ENCODE measurements around the gene MOK.
"Not testable (repeated sequence)": the region's sequence is repeated elsewhere in the genome, so short reads cannot be mapped to it uniquely, and the experiment has no call there.

MOK gene

DNA sequence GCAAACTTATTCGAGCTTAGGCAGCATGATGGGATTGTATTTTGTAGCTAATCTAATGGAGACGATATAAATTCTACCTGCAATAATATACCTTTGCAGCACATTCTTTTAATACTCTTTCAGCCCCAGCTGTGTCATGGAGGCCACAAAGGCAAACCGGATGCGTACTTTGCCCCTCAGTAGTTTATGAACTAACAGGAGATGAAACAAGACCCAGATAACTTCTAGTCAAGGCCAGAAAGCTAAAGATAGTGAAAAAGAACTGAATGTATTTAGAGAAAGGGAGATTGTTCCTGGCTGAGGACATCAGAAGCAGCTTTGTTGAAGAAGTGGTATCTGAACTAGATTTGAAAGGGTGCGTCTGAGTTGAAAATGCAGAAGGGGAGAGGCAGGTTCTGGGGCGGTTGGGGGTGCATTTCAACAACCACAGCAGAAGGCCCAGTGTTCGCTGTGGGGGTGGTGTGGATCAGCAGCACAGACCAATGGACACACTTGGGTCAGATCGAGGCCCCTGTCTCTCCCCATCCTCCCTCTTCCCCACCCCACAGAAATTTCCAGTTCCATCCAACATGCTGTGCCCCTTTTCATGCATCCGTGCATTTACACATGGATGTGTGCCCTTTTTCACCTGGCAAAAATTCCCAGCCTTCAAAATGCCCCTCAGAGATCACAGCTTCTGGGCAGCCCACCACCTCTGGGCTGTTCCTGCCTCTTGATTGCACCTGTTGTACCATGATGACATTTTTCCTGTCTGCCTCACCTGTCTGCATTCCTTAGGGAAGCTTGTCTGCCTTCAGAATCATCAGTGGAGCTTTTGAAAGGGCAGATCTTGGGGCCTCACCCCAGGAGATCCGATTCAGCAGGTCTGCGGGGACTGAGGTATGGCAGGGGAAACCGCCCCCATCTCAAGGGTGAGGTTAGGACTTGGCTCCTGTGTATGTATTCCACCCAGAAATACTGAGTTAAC, 16.8 kb upstream of the MOK start:
- no peak for DNase-seq

DNA sequence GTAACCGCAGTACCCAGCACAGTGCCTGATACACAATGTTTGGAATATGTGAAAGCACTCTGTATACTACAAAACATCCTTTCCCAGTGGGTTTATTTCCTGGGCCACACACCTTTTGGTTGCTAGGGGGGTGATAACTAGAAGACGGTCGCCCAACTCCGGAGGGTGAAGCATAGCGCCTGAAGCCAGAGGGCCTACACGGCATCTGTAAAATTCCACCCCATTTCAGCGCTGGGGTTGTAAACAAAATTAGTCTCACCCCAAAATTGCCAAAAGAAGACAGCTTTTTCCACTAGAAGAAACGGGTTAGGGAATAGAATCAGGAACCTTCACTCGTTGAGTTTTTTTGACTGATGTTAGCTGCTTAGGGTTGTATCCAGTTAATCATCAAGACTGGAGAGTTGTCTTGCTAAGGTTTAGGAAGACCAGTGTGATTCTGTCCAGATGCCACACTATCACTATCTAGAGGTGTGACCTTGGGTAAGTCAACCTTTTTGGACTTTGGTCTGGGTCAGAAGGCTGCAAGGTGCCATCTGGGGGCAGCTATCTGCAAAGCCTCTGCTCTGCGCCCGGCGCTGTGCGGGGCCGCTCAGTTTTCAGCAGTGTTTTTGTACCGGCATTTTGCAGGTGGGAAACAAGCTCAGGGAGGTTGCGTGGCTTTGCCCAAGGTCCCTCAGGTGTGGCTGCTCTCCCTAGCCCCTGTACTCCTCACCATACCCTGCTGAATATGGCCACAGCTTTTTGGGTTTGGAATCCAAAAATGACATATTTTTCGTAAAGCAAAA, 15.9 kb upstream of the MOK start:
- DNase-seq = no peak

DNA sequence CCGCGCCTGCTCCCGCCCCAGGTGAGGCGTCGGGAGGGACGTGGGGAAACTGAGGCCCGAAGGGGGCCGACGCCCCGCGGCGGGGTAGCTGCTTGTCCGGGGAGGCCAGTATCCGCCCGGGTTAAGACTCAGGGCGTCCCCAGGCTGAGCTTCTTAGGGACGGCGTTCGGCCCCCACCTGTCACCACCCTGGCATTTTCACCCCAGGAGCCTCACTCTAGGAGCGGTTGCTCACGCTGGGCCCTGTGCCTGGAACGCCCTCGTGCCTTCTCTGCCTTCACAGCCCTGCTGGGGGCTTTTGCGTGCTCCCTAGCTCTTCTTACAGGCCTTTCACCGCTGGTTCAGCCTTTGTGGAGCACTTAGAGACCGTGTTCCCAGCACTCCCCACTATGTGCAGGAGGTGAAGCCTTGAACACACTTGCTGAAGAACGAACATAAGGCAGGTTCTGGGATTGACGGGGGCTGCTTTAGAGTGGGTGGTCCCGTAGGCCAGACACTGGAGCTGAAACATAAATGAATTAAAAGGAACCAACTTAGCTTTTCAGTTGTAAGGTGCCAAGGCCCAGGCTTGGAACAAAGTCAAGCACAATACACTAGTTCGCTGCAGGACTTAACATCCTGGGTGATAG, 15.2 kb upstream of the MOK start:
- DNase-seq = peak; percentile 56

DNA sequence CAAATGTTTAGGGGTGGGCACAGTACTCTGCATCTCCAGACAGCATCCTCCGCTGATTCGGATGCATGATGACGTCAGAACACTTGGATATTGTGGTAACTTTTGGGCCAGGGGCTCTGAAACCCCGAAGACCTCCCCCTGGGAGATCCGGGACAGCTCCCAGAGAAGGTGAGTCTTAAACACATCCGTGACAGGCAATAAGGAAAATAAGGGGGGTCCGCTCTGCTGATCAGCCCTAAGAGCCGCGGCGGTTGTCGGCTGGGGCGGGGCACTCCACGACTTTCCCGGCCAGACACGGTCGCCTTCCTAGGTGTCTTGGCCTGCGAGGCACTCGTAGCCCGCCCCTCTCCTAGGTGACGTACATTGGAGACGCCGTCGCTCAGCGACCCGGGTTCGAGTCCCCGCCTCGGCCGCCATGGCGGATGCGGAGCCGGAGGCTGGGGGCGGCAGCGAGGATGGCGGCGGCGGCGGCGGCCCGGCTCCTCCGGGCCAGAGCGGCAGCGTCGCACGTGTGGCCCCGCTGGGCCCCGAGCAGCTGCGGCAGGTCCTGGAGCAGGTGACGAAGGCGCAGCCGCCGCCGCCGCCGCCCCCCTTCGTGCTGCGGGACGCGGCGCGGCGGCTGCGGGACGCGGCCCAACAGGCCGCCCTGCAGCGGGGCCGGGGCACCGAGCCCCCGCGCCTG, 14.5 kb upstream of the MOK start, which contains the start of gene ZNF839:
Gene ZNF839 (plus strand): TSS at position 396 of the 682 bp plus-strand sequence. CDS start 20 bp downstream, at position 416.
- peak; percentile 95 for DNase-seq

DNA sequence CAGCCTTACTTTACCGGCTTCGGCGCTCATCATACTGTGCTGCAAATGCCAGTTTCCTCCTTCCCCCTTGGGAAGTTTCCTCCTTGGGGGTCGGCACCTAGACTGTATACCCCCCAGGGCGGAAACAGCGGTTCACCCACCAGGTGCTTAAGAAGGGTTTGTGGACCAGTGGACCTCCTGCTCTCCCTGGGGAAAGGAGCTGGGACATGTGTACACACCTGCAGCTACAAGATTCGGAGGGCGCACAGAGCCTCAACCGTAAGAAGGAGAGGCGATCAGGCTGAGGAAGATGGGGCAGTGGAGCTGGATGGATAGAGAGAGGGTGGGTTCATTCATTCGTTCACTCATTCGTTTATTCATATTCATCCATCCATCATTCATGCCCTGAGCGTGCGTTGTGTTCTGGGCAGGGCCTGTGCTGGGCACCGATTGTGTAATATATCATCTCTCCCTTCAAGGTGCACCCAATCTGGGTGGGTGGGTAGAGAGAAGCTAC, 13.9 kb upstream of the MOK start:
- DNase-seq = no peak

DNA sequence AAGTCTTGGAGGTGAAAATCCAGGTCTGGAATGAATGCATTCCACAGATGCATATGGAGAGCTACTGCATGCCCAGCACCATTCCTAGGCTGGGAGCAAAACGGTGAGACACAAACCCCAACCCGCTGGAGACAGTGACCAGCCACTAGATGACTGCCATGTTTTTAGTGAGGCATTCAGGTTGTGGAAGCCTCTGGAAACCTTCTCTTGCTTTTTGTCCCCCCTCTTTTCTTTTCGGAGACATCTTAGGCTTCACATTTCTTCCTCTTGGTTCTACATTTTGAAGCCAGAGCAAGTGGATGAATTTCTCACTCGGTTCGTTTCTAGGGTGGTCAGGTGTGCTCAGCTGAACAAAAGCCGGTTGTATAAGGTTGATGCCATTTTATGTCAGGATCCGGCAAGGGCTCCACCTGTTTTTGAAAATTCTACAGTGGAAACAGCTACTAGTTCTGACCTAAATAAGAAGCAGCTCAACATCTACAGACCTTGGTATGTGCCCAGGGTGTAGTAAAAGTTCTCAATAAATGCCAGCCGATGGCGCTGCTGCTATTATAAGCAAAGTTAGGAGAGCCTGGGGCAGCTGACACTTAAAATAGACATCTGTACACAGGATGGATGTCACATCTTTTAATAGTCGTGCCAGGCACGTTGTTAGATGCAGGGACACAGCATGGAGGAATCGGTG, 12.7 kb upstream of the MOK start:
- no peak for DNase-seq

DNA sequence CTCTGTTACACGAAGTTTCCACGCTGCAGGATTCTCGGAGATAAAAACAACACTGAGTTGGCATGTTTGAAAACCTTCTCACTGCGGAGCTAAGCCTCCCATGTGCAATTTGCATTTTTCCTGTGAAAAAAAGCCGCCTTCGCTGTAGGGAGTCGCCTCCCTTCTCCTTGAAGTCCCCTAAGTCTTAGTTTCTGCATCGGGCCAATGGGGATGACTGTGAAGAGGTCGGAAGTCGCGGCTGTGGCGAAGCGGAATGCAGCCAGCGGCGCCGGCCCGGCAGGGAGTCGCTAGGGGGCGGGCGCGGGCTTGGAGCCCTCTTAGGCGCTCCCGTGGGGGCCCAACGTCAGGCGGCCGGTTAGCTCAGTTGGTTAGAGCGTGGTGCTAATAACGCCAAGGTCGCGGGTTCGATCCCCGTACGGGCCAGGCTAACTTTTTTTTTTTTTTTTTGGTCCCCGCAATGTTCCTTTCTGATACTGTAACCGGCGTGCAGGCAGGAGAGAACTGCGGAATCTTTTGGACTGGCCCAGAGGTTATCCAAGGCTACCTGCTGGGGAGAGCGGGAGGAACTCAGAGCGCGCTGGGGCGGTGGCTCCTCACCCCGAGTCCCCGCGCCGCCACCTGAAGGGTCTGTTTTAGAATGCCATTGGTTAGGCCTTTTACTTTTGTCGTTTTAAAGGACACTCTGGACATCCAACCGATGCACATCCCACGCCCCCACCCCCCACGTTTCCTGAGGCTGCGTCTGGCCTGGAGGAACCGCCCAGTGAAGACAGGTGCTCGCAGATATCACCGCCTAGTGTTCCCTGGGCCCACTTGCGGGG, 12.0 kb upstream of the MOK start:
- peak; percentile 95 for DNase-seq

DNA sequence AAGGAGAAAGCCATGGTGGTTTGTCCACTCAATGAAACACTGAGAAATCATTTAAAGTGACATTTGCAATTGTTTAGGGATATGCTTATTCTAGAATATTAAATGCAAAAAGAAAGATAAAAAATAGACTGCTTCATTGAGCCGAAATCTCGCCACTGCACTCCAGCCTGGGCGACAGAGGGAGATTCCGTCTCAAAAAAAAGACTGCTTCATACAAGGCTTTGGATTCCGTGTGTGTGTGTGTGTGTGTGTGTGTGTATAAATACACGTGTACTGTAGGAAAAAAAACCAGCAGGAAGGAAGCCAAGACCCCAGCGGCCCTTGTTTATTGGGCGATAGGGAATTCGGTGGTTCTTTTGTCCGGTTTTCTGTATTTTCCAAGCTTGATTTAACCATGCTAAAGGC, 11.4 kb upstream of the MOK start:
- DNase-seq = no peak

DNA sequence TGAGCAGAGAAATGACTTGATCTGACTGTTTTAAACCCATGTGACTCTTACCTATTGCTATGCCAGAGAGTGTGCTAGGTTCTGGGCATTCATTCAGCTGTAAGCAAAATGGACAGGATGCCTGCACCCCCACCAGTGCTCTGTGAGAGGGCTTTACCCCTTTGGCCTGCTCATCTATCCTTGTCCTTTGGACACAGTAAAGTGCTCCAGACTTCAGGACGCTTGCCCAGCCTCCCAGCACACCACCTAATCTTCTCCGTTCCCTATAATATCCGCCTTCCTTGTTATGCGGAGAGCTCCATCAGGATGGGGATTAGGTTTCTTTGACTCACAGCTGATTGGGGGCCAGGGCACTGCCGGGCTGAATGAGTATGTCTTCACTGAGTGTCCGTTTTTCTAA, 10.2 kb upstream of the MOK start:
- DNase-seq = no peak

DNA sequence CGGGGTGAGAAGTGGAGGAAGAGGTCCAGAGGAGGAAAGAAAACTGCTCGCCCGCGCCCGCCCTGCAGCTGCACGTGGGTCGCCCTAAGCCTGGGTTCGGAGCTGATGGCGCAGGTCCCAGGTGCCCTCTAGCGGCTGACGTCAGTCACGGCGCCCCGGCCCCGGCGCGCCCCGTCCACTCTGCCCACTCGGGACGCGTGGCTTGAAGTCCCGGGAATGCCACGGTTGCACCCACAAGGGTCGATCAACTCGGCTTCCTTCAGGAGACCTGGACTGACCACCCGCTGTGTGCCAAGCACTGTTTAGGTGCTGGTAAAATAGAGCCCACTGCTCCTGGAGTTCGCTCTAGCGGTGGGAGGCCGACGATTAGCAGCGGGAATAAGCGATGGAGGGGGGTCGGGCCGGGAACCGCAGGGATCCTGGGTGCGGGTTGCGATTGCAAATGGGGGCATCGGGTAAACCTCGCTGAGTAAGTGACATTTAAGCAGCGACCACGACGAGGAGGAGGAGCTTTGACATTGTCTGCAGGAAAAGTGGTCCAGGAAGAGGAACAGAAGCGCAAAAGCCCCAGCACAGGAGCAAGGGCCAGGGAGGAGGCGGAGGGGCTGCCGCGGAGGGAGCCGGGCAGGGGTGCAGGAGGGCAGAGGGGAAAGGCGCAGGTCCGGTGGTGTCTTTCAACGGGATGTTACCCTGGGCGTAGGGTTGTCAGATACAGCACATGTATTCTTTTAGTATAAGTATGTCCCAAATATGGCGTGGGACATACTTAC, 9.5 kb upstream of the MOK start:
- peak; percentile 81 for DNase-seq

DNA sequence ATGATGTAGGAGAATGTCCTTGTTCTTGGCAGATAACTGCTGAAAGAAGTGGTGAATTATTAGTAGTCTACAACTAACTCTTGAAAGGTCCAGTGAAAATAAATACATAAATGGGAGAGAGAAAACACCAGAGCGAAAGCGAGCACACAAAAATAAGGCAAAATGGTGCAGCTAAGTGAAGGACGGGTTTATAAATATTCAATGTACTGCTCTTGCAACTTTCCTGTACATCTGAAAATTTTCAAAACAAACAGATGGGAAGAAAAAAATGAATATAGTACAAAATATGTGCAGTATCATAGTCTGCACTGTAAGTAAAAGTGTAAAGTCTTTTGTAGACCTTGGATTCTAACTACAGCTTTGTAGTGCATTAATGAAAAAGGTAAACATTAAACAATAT, 1.3 kb downstream of the MOK start:
- no peak for DNase-seq

DNA sequence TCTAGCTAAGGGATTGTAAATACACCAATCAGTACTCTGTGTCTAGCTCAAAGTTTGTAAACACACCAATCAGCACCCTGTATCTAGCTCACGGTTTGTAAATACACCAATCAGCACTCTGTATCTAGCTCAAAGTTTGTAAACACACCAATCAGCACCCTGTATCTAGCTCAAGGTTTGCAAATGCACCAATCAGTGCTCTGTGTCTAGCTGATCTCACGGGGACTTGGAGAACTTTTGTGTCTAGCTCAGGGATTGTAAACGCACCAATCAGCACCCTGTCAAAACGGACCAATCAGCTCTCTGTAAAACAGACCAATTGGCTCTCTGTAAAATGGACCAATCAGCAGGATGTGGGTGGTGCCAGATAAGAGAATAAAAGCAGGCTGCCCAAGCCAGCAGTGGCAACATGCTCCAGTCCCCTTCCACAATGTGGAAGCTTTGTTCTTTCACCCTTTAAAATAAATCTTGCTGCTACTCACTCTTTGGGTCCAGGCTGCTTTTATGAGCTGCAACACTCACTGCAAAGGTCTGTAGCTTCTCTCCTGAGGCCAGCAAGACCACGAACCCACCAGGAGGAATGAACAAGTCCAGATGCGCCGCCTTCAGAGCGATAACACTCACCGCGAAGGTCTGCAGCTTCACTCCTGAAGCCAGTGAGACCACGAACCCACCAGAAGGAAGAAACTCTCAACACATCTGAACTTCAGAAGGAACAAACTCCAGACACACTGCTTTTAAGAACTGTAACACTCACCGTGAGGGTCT, 6.5 kb downstream of the MOK start:
- not testable (repeated sequence) for DNase-seq

DNA sequence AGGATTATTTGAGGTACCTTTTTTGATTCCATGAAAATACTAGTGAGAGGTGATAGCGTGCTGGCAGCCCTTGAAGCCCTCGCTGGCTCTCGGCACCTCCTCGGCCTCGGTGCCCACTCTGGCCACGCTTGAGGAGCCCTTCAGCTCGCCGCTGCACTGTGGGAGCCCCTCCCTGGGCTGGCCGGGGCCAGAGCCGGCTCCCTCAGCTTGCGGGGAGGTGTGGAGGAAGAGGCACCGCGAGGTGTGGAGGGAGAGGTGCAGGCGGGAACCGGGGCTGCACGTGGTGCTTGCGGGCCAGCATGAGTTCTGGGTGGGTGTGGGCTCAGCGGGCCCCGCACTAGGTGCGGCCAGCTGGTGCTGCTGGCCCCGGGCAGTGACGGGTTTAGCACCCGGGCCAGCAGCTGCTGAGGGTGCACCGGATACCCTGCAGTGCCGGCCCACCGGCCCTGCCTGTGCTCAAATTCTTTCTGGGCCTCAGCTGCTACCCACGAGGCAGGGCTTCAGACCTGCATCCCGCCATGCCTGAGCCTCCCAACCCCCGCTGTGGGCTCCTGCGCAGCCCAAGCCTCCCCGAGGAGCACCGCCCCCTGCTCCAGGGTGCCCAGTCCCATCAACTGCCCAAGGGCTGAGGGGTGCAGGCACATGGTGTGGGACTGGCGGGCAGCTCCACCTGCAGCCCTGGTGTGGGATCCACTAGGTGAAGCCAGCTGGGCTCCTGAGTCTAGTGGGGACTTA, 7.4 kb downstream of the MOK start:
- no peak for DNase-seq

DNA sequence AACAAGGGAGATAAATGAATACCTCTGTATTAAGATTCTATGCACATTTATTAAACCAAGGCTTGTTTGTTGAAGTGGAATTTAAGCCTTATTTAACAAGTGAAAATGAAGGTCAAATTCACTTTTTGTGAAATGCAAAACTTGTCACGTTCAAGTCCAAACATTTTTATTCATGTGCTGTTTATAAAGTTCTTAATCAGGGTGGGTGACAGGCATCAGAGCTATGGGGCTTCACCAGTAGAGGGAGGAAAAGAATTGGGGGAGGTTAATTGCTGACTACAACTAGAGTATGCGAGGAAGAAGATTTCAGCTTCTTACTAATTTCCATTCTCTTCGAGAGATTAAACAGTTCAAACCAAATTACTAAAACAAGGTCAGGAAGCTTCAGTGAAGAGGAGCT, 9.7 kb downstream of the MOK start:
- DNase-seq = no peak

DNA sequence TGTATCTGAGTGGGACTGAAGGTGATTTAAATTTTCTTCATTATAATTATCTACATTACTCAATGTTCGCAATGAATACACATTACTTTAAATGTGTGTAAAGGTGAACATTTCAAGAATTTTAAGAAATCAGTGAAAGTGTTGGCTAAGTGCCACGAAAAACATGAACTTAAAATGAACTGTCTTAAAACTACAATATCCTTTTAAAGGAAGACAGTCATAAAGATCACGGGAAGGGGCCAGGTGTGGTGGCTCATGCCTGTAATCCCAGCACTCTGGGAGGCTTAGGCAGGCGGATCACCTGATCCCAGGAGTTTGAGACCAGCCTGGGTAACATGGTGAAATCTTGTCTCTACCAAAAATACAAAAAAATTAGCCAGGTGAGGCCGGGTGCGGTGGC, 11.2 kb downstream of the MOK start:
- no peak for DNase-seq

DNA sequence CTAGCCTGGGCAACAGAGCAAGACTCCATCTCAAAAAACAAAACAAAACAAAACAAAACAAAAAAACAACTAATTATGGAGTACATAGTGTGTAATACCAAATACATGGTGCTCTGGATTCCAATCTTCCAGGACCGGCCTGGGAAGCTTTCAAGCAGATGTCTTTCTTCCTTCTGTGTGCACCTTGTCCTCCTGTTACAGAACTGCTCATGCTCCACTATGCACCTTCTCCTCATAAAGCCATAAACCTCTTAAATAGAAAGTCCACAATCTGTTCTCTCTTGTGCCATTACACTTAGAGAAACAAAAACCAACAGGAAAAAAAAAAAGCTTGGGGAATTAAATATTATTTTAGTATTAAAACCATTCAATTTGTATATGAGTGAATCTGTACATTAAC, 12.5 kb downstream of the MOK start:
- DNase-seq = no peak

DNA sequence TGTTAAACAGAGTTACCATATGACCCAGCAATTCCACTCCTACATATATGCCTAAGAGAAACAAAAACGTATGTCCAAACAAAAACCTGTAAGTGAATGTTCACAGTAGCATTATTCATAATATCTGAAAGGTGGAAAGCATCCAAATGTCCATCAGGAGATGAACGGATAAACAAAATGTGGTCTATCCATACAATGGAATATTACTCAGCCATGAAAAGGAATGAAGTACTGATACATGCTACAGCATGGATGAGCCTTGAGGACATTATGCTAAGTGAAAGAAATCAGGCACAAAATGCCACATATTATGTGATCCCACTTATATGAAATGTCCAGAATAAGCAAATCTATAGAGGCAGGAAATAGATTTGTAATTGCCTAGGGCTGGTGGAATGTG, 16.8 kb downstream of the MOK start:
- no peak for DNase-seq

DNA sequence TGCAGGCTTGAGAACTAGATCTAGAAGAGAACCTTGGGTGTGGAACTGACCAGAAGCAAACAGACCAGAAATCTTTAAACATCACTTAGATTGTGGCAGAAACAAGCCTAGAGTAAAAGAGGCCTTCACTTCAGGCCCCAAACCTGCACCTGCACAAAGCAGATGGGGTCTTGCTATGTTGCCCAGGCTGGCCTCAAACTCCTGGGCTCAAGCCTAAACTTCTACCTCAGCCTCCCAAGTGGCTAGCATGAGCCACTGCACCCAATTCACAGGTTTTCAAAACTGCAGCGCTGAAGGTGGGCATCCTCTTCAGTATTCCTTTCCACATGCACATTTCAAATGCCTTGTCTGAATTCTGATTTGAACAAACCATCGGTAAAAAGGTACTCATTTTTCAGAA, 19.9 kb downstream of the MOK start:
- DNase-seq = no peak

DNA sequence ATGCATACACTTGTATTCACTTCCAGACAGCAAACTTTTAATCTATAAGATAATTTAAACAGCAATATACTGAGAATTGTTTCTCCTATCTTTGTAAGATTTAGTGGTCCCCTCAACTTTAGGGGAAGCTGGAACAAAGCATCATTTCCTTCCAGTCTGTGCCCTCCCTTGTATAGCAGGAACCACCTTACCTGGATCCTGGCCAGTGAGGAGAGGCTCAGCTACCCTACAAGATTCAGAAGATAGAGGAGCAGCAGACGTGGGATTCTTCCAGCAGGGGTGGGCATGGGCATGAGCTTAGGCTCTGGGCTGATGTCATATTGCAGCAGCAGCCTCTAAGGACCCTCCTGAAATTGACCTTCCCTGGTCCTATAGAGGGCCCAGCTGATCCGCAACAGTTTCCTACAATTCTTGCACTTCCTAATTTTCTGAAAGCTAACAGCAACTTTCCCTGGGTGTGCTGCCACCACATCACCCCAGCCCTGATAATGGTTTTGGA, 21.3 kb downstream of the MOK start:
- no peak for DNase-seq
